ENCODE data around the gene CBX2.

CBX2 gene

GRCh38 chr17:79788455-79788854 lies 10.5 kb downstream of the CBX2 start:
- no peak for DNase-seq (ENCODE audit: low read depth)

GRCh38 chr17:79788989-79789942 lies 11.3 kb downstream of the CBX2 start:
- no peak for DNase-seq (ENCODE audit: low read depth)

- DNase-seq (ENCODE audit: low read depth), result no peak
These were observed 12.2 kb downstream of the CBX2 start for GRCh38 chr17:79789943-79790804.

- DNase-seq (ENCODE audit: low read depth), result no peak
These were observed 13.1 kb downstream of the CBX2 start for GRCh38 chr17:79790805-79791734.

GRCh38 chr17:79791735-79792161 lies 13.8 kb downstream of the CBX2 start:
- DNase-seq (ENCODE audit: low read depth), result no peak

GRCh38 chr17:79792341-79792871 lies 14.5 kb downstream of the CBX2 start:
- DNase-seq (ENCODE audit: low read depth), result no peak

GRCh38 chr17:79792984-79793923 lies 15.3 kb downstream of the CBX2 start:
- DNase-seq (ENCODE audit: low read depth), result no peak

GRCh38 chr17:79793924-79794304 lies 16.0 kb downstream of the CBX2 start:
- DNase-seq (ENCODE audit: low read depth), result no peak

GRCh38 chr17:79794659-79795511 lies 16.9 kb downstream of the CBX2 start:
- DNase-seq (ENCODE audit: low read depth), result no peak

- no peak for DNase-seq (ENCODE audit: low read depth)
These were observed 18.0 kb downstream of the CBX2 start for GRCh38 chr17:79795795-79796443.

- no peak for DNase-seq (ENCODE audit: low read depth)
These were observed 18.5 kb downstream of the CBX2 start for GRCh38 chr17:79796444-79796762.

- peak; percentile 99 for DNase-seq (ENCODE audit: low read depth)
These were observed 19.0 kb downstream of the CBX2 start, which contains the start of gene CBX8 for GRCh38 chr17:79796763-79797491. TSS of gene CBX8 (minus strand) at chr17:79797077. CDS start at chr17:79796998, 79 bp downstream.

GRCh38 chr17:79797492-79798298 lies 19.7 kb downstream of the CBX2 start:
- no peak for DNase-seq (ENCODE audit: low read depth)

- DNase-seq (ENCODE audit: low read depth), result no peak
These were observed 20.6 kb downstream of the CBX2 start for GRCh38 chr17:79798299-79799173.

GRCh38 chr17:79799174-79799537 lies 21.2 kb downstream of the CBX2 start:
- no peak for DNase-seq (ENCODE audit: low read depth)
